ENCODE results near the gene FRAS1.

The FRAS1 gene

GRCh38 chr4:78437608-78438088 lies 380.5 kb downstream of the FRAS1 start:
- DNase-seq (ENCODE audit: extremely low read depth, low read depth), result no peak
- TF ChIP-seq CTCF (IDR thresholded peaks at IDR 0.05; ENCODE audit: low read depth, low read length, missing control alignments), result no peak
- no peak overlapping the region for H3K4me3 ChIP-seq (replicated peaks; ENCODE audit: low read depth, low read length)

GRCh38 chr4:78439328-78439727 lies 382.2 kb downstream of the FRAS1 start:
- no peak overlapping the region for H3K4me3 ChIP-seq (replicated peaks; ENCODE audit: low read depth, low read length)
- DNase-seq (ENCODE audit: extremely low read depth, low read depth), result no peak
- no peak for TF ChIP-seq CTCF (IDR thresholded peaks at IDR 0.05; ENCODE audit: low read depth, low read length, missing control alignments)

- TF ChIP-seq CTCF (IDR thresholded peaks at IDR 0.05; ENCODE audit: low read depth, low read length, missing control alignments), result no peak
- no peak for DNase-seq (ENCODE audit: extremely low read depth, low read depth)
- no peak overlapping the region for H3K4me3 ChIP-seq (replicated peaks; ENCODE audit: low read depth, low read length)
These were observed 384.6 kb downstream of the FRAS1 start for GRCh38 chr4:78441756-78442155.

- no peak overlapping the region for H3K4me3 ChIP-seq (replicated peaks; ENCODE audit: low read depth, low read length)
- TF ChIP-seq CTCF (IDR thresholded peaks at IDR 0.05; ENCODE audit: low read depth, low read length, missing control alignments), result no peak
- no peak for DNase-seq (ENCODE audit: extremely low read depth, low read depth)
These were observed 389.5 kb downstream of the FRAS1 start for GRCh38 chr4:78446619-78447018.

- DNase-seq (ENCODE audit: extremely low read depth, low read depth), result no peak
- TF ChIP-seq CTCF (IDR thresholded peaks at IDR 0.05; ENCODE audit: low read depth, low read length, missing control alignments), result no peak
- H3K4me3 ChIP-seq (replicated peaks; ENCODE audit: low read depth, low read length), result no peak overlapping the region
These were observed 394.3 kb downstream of the FRAS1 start for GRCh38 chr4:78451407-78451806.

- no peak for DNase-seq (ENCODE audit: extremely low read depth, low read depth)
- no peak for TF ChIP-seq CTCF (IDR thresholded peaks at IDR 0.05; ENCODE audit: low read depth, low read length, missing control alignments)
- no peak overlapping the region for H3K4me3 ChIP-seq (replicated peaks; ENCODE audit: low read depth, low read length)
These were observed 396.9 kb downstream of the FRAS1 start for GRCh38 chr4:78454016-78454415.

- H3K4me3 ChIP-seq (replicated peaks; ENCODE audit: low read depth, low read length), result no peak overlapping the region
- DNase-seq (ENCODE audit: extremely low read depth, low read depth), result no peak
- no peak for TF ChIP-seq CTCF (IDR thresholded peaks at IDR 0.05; ENCODE audit: low read depth, low read length, missing control alignments)
These were observed 400.6 kb downstream of the FRAS1 start for GRCh38 chr4:78457751-78458150.

All from HFF-Myc (cell line).